Mesendoderm (in vitro differentiated cells): Measurements from ENCODE around the gene DCTN2.

Experiments used
- DNase-seq: peaks from one replicate; pipeline ENCODE4 v3.0.0; 2013
- H2AK5ac ChIP-seq: 2 replicates; pipeline ENCODE4 v1.6.1; 2013; ENCODE audit warnings: low read length, inconsistent platforms
- H2BK120ac ChIP-seq: 2 replicates; pipeline ENCODE4 v1.6.1; 2013; ENCODE audit warnings: low read depth, mild to moderate bottlenecking, low read length, moderate library complexity, mixed read lengths
- H2BK15ac ChIP-seq: replicated peaks from 2 replicates; pipeline ENCODE4 v1.6.1; 2013; ENCODE audit warnings: low read depth, mild to moderate bottlenecking, moderate library complexity
- H2BK5ac ChIP-seq: 2 replicates; pipeline ENCODE4 v1.6.1; 2013; ENCODE audit warnings: low read length, inconsistent platforms
- H3K18ac ChIP-seq: 2 replicates; pipeline ENCODE4 v1.6.1; 2013; ENCODE audit warnings: mild to moderate bottlenecking, low read length, mixed read lengths
- H3K23ac ChIP-seq: one replicate; pipeline ENCODE4 v1.6.1; 2013; ENCODE audit warnings: low read length
- H3K27ac ChIP-seq: 2 replicates; pipeline ENCODE4 v1.5.1; 2013; ENCODE audit warnings: low read depth, mild to moderate bottlenecking, inconsistent platforms, low read length, moderate library complexity
- H3K27me3 ChIP-seq: 2 replicates; pipeline ENCODE4 v1.6.1; 2013; ENCODE audit warnings: low read length, control low read depth, mild to moderate bottlenecking, inconsistent platforms; ENCODE audit not compliant: insufficient read depth, poor library complexity
- H3K36me3 ChIP-seq: 2 replicates; pipeline ENCODE4 v1.6.1; 2013; ENCODE audit warnings: low read length, inconsistent platforms; ENCODE audit not compliant: control insufficient read depth, insufficient read depth
- H3K4ac ChIP-seq: one replicate; pipeline ENCODE4 v1.6.1; 2013; ENCODE audit warnings: low read depth, mild to moderate bottlenecking, low read length, moderate library complexity
- H3K4me1 ChIP-seq: 2 replicates; pipeline ENCODE4 v1.6.1; 2013; ENCODE audit warnings: low read depth, low read length, inconsistent platforms; ENCODE audit not compliant: control insufficient read depth
- H3K4me2 ChIP-seq: 2 replicates; pipeline ENCODE4 v1.6.1; 2013; ENCODE audit warnings: low read length
- H3K4me3 ChIP-seq: 2 replicates; pipeline ENCODE4 v1.5.1; 2013; ENCODE audit warnings: mild to moderate bottlenecking, low read length
- H3K56ac ChIP-seq: one replicate; pipeline ENCODE4 v1.6.1; 2013; ENCODE audit warnings: low read length
- H3K79me1 ChIP-seq: 2 replicates; pipeline ENCODE4 v1.6.1; 2013; ENCODE audit warnings: low read length, inconsistent platforms
- H3K79me2 ChIP-seq: 2 replicates; pipeline ENCODE4 v1.6.1; 2013; ENCODE audit warnings: mild to moderate bottlenecking, low read length; ENCODE audit not compliant: control insufficient read depth, insufficient read depth
- H3K9ac ChIP-seq: 2 replicates; pipeline ENCODE4 v1.6.1; 2013; ENCODE audit warnings: low read length, inconsistent platforms
- H4K5ac ChIP-seq: one replicate; pipeline ENCODE4 v1.6.1; 2013; ENCODE audit warnings: low read length
- H4K8ac ChIP-seq: one replicate; pipeline ENCODE4 v1.6.1; 2013; ENCODE audit warnings: low read depth, mild to moderate bottlenecking, control low read depth, low read length, moderate library complexity
- WGBS: extraction: QIAGEN DNeasy Blood & Tissue Kit; methylation state at CpG from one replicate; pipeline ENCODE4 v1.1.7; 2013; ENCODE audit warnings: low lambda C conversion rate, missing lambda C conversion rate; ENCODE audit not compliant: insufficient coverage; ENCODE audit errors: extremely low coverage; 5-methylcytosine and 5-hydroxymethylcytosine counted together

Gene DCTN2

GRCh38 chr12:57584050-57584449, 37.1 kb upstream of the DCTN2 start:
- Histone ChIP-seq H3K79me1 (no peaks in the 10 kb centered on the region), H2BK120ac (no peak overlapping the region), H3K4me1 (peaks cover 2% of the 10 kb centered on the region), H4K5ac (no peak overlapping the region), H3K4ac (no peak overlapping the region), H3K56ac (no peak overlapping the region), H3K27me3 (no peaks in the 10 kb centered on the region), H3K27ac (no peak overlapping the region), H3K9ac (no peak overlapping the region), H3K36me3 (no peaks in the 10 kb centered on the region), H3K4me3 (no peak overlapping the region), H3K23ac (no peak overlapping the region), H2BK5ac (no peak overlapping the region), H2AK5ac (no peak overlapping the region), H3K79me2 (no peaks in the 10 kb centered on the region), H3K18ac (no peak overlapping the region), H2BK15ac (no peak overlapping the region), H4K8ac (no peak overlapping the region), H3K4me2 (no peak overlapping the region)
- no CpG with 5 or more reads among the region's 2 CpGs for WGBS
- DNase-seq, result no peak

DNA sequence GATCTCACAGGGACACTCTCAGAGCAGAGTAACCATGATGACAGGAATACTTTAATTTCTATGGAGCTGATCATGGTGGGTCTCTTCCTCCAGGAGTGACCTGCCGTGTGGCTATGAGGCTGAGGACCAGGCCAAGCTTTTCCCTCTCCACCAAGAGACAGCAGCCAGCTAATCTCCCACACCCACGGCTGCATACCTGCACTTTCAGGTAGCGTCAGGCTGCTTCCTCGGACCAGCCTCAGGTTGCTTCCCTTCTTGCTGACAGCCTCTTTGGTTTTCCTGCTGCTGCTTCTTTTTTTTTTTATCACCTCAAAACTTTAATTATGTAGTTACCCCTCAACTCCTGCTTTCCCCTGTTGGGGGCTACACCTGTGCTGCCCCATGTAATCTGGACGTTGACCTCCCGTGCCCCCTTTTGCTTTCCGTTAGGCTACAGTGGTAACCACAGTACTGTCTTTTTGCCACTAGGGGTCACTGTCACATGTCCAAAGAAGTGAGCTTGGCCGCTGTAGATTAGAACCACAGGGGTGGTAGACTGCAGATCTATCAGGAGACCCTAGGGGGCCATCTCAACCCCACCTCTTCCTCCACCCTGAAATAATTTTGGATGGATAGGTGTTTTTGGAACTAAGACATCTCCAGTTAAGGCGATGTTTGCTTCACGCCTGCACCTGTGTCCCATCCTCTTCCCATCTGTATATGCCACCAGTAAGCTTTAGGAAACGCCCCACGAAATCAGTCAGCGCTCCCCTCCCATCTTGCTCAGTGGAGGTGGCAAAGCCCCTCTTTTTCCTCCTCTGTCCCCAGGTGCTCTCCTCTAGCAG, 36.2 kb upstream of the DCTN2 start:
- no peak overlapping the region for H3K56ac ChIP-seq
- H3K4me2 ChIP-seq, result no peak overlapping the region
- H2BK5ac ChIP-seq, result no peak overlapping the region
- no CpG with 5 or more reads among the region's 13 CpGs for WGBS
- no peak overlapping the region for H2BK15ac ChIP-seq
- no peak overlapping the region for H3K27ac ChIP-seq
- DNase-seq, result peak; percentile 94
- H3K36me3 ChIP-seq, result no peaks in the 10 kb centered on the region
- H3K9ac ChIP-seq, result no peak overlapping the region
- no peak overlapping the region for H4K8ac ChIP-seq
- no peak overlapping the region for H2BK120ac ChIP-seq
- peaks cover 2% of the 10 kb centered on the region for H3K4me1 ChIP-seq
- H3K4me3 ChIP-seq, result no peak overlapping the region
- H4K5ac ChIP-seq, result no peak overlapping the region
- no peak overlapping the region for H3K23ac ChIP-seq
- H3K27me3 ChIP-seq, result no peaks in the 10 kb centered on the region
- H2AK5ac ChIP-seq, result no peak overlapping the region
- no peaks in the 10 kb centered on the region for H3K79me1 ChIP-seq
- H3K79me2 ChIP-seq, result no peaks in the 10 kb centered on the region
- no peak overlapping the region for H3K4ac ChIP-seq
- no peak overlapping the region for H3K18ac ChIP-seq

DNA sequence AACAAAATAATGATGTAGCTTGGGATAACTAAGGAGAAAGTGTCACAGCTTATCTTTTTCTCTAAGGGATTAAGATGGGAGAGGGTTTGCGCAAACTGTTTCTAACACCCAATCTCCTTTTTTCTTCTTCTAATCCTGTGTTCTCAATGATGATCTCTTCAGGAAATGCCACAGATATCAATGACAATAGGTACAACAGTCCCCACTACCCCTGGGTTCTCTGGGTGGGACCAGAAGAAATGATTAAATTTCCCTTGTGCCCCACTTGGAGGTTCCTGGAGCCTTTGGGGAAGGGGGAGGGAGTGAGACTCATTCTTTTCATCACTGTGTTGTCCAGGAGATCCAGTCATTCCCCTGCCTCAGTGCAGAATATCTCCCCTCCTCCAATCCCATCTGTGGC, 35.4 kb upstream of the DCTN2 start:
- H2BK15ac ChIP-seq, result no peak overlapping the region
- H3K79me1 ChIP-seq, result no peaks in the 10 kb centered on the region
- no peak overlapping the region for H3K4me3 ChIP-seq
- WGBS, result no CpG with 5 or more reads among the region's 1 CpG
- no peak overlapping the region for H3K4me2 ChIP-seq
- no peak overlapping the region for H3K4ac ChIP-seq
- no peak overlapping the region for H4K8ac ChIP-seq
- H2AK5ac ChIP-seq, result no peak overlapping the region
- H3K79me2 ChIP-seq, result no peaks in the 10 kb centered on the region
- H3K27me3 ChIP-seq, result no peaks in the 10 kb centered on the region
- no peaks in the 10 kb centered on the region for H3K36me3 ChIP-seq
- no peak overlapping the region for H3K27ac ChIP-seq
- H3K23ac ChIP-seq, result no peak overlapping the region
- no peak overlapping the region for H3K18ac ChIP-seq
- no peak overlapping the region for H3K9ac ChIP-seq
- no peak overlapping the region for H3K56ac ChIP-seq
- DNase-seq, result no peak
- H4K5ac ChIP-seq, result no peak overlapping the region
- no peak overlapping the region for H2BK5ac ChIP-seq
- H3K4me1 ChIP-seq, result peaks cover 2% of the 10 kb centered on the region
- no peak overlapping the region for H2BK120ac ChIP-seq

DNA sequence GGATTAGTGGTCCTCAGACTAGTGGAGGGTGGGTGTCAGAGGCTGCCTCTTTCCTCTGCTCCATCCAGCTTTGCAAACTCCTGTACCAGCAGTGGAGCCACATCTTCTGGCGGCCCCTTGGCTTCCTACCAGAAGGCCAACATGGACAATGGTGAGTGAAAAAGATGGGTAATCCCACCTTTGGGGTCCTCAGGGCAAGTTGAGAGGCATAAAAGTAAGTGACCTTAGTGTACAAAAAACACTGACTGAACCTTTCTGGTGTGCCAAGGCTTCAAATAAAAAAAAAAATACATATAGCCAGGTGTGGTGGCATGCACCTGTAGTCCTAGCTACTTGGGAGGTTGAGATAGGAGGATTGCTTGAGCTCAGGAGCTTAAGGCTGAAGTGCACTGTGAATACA, 34.8 kb upstream of the DCTN2 start:
- H2BK15ac ChIP-seq, result no peak overlapping the region
- H2AK5ac ChIP-seq, result no peak overlapping the region
- H3K27me3 ChIP-seq, result no peaks in the 10 kb centered on the region
- no peak overlapping the region for H3K23ac ChIP-seq
- H3K4me2 ChIP-seq, result no peak overlapping the region
- H3K36me3 ChIP-seq, result no peaks in the 10 kb centered on the region
- H3K9ac ChIP-seq, result no peak overlapping the region
- no peaks in the 10 kb centered on the region for H3K79me1 ChIP-seq
- H2BK5ac ChIP-seq, result no peak overlapping the region
- peaks cover 2% of the 10 kb centered on the region for H3K4me1 ChIP-seq
- H4K8ac ChIP-seq, result no peak overlapping the region
- no peak overlapping the region for H3K4ac ChIP-seq
- H2BK120ac ChIP-seq, result no peak overlapping the region
- no peak overlapping the region for H3K27ac ChIP-seq
- no peak overlapping the region for H3K4me3 ChIP-seq
- H4K5ac ChIP-seq, result no peak overlapping the region
- WGBS, result no CpG with 5 or more reads among the region's 1 CpG
- no peaks in the 10 kb centered on the region for H3K79me2 ChIP-seq
- DNase-seq, result no peak
- H3K18ac ChIP-seq, result no peak overlapping the region
- no peak overlapping the region for H3K56ac ChIP-seq

DNA sequence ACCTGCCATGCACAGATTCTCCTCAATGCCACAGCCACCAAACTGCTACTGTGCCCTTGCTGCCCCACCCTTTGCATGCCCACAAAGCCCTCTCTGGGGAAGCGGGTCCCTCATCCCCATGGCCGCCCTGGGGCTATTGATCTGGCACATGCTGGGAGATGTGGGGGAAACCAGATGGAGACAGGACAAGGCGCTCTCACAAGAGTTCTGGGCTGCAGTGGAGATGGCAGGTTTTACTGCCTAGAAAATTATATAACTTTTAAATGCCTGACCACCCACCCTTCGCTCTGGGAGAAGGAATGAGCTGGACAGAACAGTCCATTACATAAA, 33.4 kb upstream of the DCTN2 start:
- H3K56ac ChIP-seq, result no peak overlapping the region
- H4K5ac ChIP-seq, result no peak overlapping the region
- H2AK5ac ChIP-seq, result no peak overlapping the region
- H3K9ac ChIP-seq, result no peak overlapping the region
- WGBS, result no CpG with 5 or more reads among the region's 4 CpGs
- H3K27me3 ChIP-seq, result no peaks in the 10 kb centered on the region
- H3K36me3 ChIP-seq, result peaks cover 1% of the 10 kb centered on the region
- H3K27ac ChIP-seq, result no peak overlapping the region
- no peak overlapping the region for H3K4me3 ChIP-seq
- H2BK5ac ChIP-seq, result no peak overlapping the region
- no peak overlapping the region for H2BK15ac ChIP-seq
- H2BK120ac ChIP-seq, result no peak overlapping the region
- H3K79me2 ChIP-seq, result no peaks in the 10 kb centered on the region
- DNase-seq, result no peak
- no peak overlapping the region for H3K23ac ChIP-seq
- H3K4me1 ChIP-seq, result peaks cover 2% of the 10 kb centered on the region
- no peaks in the 10 kb centered on the region for H3K79me1 ChIP-seq
- no peak overlapping the region for H4K8ac ChIP-seq
- H3K18ac ChIP-seq, result no peak overlapping the region
- H3K4me2 ChIP-seq, result no peak overlapping the region
- H3K4ac ChIP-seq, result no peak overlapping the region
